Effector CD4-positive, alpha-beta T cell (primary cell): Measurements from ENCODE around the gene EFHD2.
A peak's percentile ranks its signal among the peaks of the same experiment; 100 is the strongest.
"Not testable (repeated sequence)": the region's sequence is repeated elsewhere in the genome, so short reads cannot be mapped to it uniquely, and the experiment has no call there.

Experiments used
- DNase-seq: peaks from one replicate; pipeline ENCODE4 v3.0.0-alpha.2; 2020
- total RNA-seq: gene quantifications from one replicate; lab custom pipeline; 2026; lab: John Stamatoyannopoulos, UW

The EFHD2 gene
- total RNA-seq, result 115 reads per million, percentile 85 among the genes with 10 or more reads in this experiment

- DNase-seq, result peak; percentile 91
These were observed at the start of gene EFHD2 for GRCh38 chr1:15409388-15410222. TSS of gene EFHD2 (plus strand) at chr1:15409888. CDS start at chr1:15409972, 84 bp downstream.

DNA sequence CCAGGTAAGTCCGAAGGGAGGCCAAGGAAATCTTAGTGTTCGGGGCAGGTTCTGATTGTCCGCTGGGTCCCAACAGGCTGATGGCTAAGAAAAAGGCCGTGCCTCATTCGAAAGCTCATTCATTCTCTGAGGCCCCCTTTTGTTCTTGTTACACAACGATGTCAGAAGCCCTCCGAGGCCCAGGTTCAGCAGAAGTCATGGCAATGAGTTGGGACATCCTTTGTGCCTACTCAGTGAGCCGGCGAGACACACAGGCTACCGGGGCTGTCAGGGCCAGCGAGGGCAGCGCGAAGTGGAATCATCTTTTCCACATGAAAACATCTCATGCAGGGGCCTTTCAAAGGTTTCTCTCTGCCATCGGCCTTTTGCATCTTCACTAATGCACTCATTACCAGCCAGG is 49.0 kb upstream of the EFHD2 start:
- DNase-seq, result no peak

DNA sequence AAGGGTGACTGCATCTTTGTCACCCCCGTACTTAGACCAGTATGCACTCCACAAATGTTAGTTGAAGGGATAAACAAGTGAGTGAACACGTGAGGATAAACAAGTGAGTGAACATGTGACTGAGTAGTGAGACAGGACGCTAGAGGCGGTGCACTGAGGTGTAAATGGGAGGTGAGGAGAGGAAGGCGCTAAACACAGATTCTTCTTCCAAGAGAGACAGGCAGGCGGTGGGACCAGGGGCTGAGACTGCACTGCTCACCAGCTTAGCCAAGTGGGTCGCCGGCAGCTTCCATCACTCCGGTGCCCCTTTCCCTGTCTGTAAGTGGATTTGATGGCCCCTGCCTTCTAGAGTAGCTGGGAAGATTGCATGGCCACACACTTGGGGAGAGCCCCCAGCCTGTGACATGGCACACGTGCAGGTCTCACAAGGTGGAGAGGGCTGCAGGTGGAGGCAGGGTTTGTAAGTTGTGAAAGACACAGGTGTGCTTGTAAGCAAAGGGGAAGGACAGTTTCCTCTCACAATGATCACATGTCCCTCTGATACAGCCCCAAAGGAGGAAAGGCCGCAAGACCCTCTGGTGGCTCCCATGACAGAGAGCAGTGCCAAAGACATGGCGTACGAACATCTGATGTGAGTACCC is 47.5 kb upstream of the EFHD2 start:
- no peak for DNase-seq

DNA sequence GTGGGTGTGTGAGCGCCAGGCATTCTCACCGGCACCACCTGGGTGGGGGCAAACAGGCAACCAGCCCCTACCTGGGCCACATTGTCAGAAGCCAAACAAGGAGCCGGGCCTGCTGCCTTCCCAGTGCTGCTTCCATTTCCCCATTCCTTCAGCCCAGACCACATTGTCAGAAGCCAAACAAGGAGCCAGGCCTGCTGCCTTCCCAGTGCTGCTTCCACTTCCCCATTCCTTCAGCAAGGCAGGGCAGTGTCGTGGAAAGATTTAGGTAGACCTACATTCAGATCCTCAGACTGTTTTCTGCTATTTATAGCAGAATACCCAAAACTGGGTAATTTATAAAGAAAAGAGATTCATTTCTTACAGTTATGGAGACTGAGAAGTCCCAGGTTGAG is 47.0 kb upstream of the EFHD2 start:
- no peak for DNase-seq

GRCh38 chr1:15364740-15365139 is 44.9 kb upstream of the EFHD2 start:
- no peak for DNase-seq

DNA sequence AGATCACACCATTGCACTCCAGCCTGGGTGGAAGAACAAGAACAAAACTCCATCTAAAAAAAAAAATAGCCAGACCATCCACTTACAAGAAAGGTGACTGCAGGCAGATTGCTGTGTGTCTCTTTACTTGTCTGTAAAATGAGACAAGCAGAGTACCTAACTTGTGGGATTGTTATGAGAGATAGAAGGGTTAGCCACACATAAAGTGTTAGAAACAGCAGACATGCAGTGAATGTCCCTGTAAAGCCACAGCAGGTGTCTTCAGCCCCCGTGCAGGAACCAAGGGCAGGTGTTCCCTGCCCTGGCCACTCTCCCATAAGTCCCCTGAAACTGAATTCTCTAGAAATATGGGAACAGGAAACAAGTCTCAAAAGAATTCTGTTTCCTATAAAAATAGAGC is 40.8 kb upstream of the EFHD2 start:
- no peak for DNase-seq

DNA sequence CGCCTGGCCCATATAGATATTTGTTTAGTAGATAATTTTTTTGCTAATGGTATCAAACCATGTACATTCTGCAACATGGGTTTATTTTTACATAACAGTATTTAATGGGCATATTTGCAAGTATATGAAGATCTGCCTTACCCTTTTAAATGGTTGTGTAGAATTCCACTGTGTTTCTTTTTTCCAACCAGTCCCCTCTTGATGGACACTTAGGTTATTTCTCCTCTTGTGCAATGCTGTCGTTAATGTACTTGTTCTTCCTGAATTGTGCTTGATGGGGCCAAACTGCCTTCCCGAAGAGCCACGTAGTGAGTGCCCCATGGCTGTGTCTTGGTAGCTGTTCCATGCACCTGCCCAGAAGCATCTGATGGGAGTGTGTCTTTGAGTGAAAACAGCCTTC is 39.4 kb upstream of the EFHD2 start:
- no peak for DNase-seq

GRCh38 chr1:15370781-15371520 is 38.7 kb upstream of the EFHD2 start:
- DNase-seq, result no peak

- DNase-seq, result no peak
These were observed 37.8 kb upstream of the EFHD2 start for GRCh38 chr1:15371610-15372545.

GRCh38 chr1:15378729-15379128 is 31.0 kb upstream of the EFHD2 start:
- no peak for DNase-seq

DNA sequence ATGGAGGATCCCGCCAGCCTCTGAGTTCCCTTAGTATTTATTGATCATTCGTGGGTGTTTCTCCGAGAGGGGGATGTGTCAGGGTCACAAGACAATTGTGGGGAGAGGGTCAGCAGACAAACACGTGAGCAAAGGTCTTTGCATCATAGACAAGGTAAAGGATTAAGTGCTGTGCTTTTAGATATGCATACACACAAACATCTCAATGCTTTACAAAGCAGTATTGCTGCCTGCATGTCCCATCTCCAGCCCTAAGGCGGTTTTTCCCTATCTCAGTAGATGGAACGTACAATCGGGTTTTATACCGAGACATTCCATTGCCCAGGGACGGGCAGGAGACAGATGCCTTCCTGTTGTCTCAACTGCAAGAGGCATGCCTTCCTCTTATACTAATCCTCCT is 30.5 kb upstream of the EFHD2 start:
- DNase-seq, result not testable (repeated sequence)

DNA sequence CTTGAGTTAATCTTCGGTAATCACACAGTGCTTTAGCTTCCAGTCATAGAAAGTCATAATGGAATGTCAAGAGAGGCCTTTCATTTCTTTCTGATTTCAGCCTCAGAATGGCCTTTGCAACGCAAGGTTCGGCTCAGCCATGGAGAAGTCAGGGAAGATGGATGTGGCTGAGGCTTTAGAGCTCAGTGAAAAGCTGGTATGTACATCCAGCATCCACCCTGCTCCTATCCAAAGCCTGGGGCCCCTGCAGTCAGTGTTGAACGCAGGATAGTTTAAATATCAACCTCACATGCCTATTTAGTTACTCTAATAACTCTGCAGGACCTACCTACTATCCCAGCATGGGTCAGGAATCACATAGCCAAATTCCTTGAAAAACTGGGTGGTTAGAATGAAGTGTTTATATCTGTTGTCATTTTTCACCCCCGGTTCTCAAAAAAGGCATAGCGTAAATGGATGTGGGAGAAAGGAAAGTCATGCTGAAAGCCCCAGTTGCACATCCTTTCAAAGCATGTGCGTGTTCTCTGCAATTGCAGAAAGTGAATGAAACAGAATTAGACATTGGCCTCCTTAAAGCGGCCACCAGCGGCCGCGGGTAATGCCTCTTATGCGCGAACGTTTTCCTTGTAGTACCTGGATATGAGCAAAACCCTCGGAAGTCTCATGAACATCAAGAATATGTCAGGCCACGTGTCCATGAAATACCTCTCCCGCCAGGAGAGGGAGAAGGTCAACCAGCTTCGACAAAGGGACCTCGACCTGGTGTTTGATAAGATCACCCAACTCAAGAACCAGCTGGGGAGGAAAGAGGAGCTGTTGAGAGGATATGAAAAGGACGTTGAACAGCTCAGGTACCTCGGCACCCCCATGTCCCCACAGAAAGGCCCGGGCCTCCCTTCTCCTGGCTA is 28.8 kb upstream of the EFHD2 start:
- DNase-seq, result no peak

DNA sequence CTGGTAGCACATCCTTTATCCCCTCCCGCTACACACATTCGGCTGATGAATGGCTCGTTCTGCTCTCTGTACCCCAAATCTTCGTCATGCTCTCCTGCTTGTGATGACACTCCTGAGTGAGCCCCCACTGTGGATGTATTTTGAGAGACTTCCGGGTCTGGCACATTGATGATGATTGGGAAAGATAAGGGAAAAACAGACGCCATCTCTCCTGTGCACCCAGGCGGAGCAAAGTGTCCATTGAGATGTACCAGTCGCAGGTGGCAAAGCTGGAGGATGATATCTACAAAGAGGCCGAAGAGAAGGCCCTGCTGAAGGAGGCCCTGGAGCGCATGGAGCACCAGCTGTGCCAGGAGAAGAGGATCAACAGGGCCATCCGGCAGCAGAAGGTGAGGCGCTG is 27.9 kb upstream of the EFHD2 start:
- DNase-seq, result no peak

- DNase-seq, result no peak
These were observed 26.8 kb upstream of the EFHD2 start for GRCh38 chr1:15382601-15383518.

DNA sequence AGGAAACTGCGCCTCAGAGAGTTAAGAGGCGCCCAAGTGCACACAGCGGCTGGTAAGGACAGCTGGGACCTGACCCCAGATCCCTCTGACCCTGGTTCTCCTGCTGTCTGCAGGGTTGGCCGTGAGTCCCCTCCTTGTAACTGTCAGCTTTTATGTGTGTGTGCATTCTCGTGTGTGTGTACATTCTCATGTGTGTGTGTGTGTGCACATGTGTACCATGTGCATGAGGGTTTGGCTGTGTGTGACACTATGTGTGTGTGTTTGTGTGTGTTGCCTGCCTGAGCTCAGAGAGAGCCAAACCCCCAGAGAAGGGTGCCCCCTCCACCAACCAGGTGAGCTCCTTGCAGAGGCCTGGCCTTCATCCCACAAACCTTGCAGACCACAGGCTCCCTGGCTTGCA is 25.9 kb upstream of the EFHD2 start:
- no peak for DNase-seq

- no peak for DNase-seq
These were observed 25.3 kb upstream of the EFHD2 start for GRCh38 chr1:15384301-15384901.

GRCh38 chr1:15385420-15385819 is 24.3 kb upstream of the EFHD2 start:
- no peak for DNase-seq

DNA sequence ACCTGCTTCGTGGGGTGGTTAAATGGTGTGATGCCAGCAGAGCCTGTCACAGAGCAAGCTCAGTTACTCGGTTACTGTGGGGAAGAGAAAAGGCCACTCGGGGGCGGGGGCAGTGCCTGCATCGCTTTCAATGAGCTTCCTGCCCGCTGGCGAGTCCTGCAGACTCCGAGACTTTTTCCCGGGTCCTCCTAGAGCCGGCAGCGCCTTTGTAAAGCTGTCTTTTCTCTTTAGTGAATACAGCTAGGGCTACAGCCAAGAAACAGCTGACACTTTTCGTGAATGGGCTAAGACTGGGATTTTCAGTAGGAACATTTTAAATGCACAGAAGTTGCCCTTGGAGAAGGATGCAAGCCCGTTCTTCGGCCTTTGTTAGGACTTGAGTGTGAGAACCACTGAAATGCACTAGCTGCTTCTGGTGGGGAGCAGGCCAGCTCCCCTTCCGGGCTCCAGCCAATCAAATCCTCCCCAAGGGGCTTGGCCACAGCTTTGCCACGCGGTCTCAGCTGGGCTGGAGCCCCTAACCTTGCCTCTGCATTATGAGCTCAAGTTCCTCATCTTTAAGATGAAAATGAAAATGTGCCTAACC is 23.4 kb upstream of the EFHD2 start:
- DNase-seq, result no peak

DNA sequence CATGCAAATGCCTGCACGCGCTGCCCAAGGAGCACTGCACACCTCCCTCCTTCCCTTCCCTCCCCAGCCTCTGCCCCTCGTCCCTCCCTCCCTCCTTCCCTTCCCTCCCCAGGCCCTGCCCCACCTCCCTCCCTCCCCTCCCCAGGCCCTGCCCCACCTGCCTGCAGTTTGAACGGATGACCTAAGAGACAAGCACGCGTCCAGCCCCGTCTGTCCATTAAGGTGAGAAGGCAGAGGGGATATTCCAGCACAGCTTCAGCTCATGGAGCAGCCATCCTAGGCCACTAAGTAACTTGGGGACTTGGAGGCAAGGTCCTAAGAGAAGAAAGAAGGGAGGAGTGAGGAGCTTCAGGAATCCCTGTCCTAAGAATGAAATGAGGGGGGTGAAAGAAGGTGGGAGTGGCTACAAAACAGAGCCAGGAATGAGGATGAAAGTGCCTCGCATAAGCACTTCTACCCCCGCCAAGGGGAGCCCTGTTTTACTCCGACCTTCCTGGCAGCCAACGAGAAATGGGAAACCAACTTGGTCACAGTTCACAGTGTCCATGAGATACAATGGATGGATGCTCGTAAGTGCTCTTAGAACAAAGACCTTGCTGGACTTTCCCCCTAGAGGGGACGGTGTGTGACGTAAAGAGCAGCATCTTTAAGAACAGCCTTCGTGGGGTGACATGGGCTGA is 21.3 kb upstream of the EFHD2 start:
- DNase-seq, result no peak
